HepG2 (cell line): ENCODE results near the gene CNTN5. TPM values are rescaled to one million over a fixed set of nuclear protein-coding genes. Genes with fewer than 3 reads are reported as not detected.

ENCODE experiments used
- ATAC-seq: fragments of 200-7000 bp; cut with Tn5 transposase; 3 replicates; pipeline ENCODE4 v1.9.1; 2020; ENCODE audit warnings: mild to moderate bottlenecking, moderate library complexity
- BruUV-seq: library from RNA; stranded (reverse); fragments of 400-500 nt; replicated peaks from 2 replicates; lab custom pipeline; 2021; lab: Mats Ljungman, UMichigan
- CTCF ChIA-PET: fragments of 300-600 bp; formaldehyde crosslinking; extraction: SDS; loops from one replicate; lab custom pipeline; 2021; ENCODE audit warnings: low total read pairs, inconsistent platforms, low intra/inter-chr PET ratio; lab: Yijun Ruan, JAX
- POLR2A ChIA-PET: fragments of 350-600 bp; sonication (Branson Sonifier 250); formaldehyde crosslinking; loops from one replicate; lab custom pipeline; 2020; ENCODE audit warnings: antibody characterized with exemption, inconsistent platforms; lab: Yijun Ruan, JAX
- DNase-seq: peaks from one replicate; pipeline ENCODE4 v3.0.0-alpha.2; 2015; ENCODE audit warnings: low spot score
- FAIRE-seq: peaks from 3 replicates; lab custom pipeline; 2011; peaks lifted over from hg19 to GRCh38; lab: Jason Lieb, UNC
- H2AFZ ChIP-seq: one replicate; pipeline ENCODE4 v1.6.1; 2011; ENCODE audit warnings: low read length, inconsistent platforms
- H3K27ac ChIP-seq: fragments of 300-600 bp; 3 replicates; pipeline ENCODE4 v1.8.0; 2011; ENCODE audit warnings: mixed run types, mild to moderate bottlenecking, mixed read lengths, low read length, inconsistent platforms; ENCODE audit not compliant: insufficient read depth; ENCODE audit errors: extremely low read length
- H3K27me3 ChIP-seq, 2 experiments: fragments of 200-600 bp in 1 of 2; 2 replicates in 1 of 2; 3 replicates in 1 of 2; pipeline versions ENCODE4 v1.6.0 to v1.8.0; 2011; ENCODE audit warnings: low read length in 2 of 2, mild to moderate bottlenecking in 2 of 2, moderate library complexity in 2 of 2, inconsistent platforms in 1 of 2; ENCODE audit not compliant: insufficient read depth in 2 of 2, control insufficient read depth in 1 of 2
- H3K36me3 ChIP-seq, 2 experiments: fragments of 200-600 bp in 1 of 2; replicated peaks in 1 of 2; 2 replicates in 1 of 2; 3 replicates in 1 of 2; pipeline versions ENCODE4 v1.5.1 to v1.8.0; 2011; ENCODE audit warnings: low read length in 2 of 2, inconsistent platforms in 1 of 2; ENCODE audit not compliant: insufficient read depth in 2 of 2, control insufficient read depth in 1 of 2
- H3K4me1 ChIP-seq: 2 replicates; pipeline ENCODE4 v1.5.1; 2012; ENCODE audit warnings: low read length, inconsistent platforms; ENCODE audit not compliant: insufficient read depth
- H3K4me2 ChIP-seq: 2 replicates; pipeline ENCODE4 v1.6.0; 2011; ENCODE audit warnings: low read depth, low read length, inconsistent platforms
- H3K4me3 ChIP-seq, 3 experiments: fragments of 200-600 bp in 1 of 3; sonication (generic), shearing (Covaris generic) in 1 of 3; replicated peaks in 1 of 3; 2 replicates each; pipeline ENCODE4 v1.5.1; 2011 to 2016; ENCODE audit warnings: low read length in 3 of 3, inconsistent platforms in 2 of 3, low read depth in 2 of 3, mild to moderate bottlenecking in 2 of 3, control low read depth in 1 of 3, mixed read lengths in 1 of 3; ENCODE audit not compliant: insufficient read depth in 1 of 3
- H3K79me2 ChIP-seq: one replicate; pipeline ENCODE4 v1.6.1; 2011; ENCODE audit warnings: low read length, inconsistent platforms; ENCODE audit not compliant: insufficient read depth
- H3K9ac ChIP-seq: 2 replicates; pipeline ENCODE4 v1.6.0; 2011; ENCODE audit warnings: mild to moderate bottlenecking, low read depth, low read length, inconsistent platforms; ENCODE audit not compliant: insufficient read depth
- H3K9me3 ChIP-seq: 2 replicates; pipeline ENCODE4 v1.5.1; 2012; ENCODE audit warnings: mild to moderate bottlenecking, low read length
- H4K20me1 ChIP-seq: 2 replicates; pipeline ENCODE4 v1.6.0; 2011; ENCODE audit warnings: inconsistent platforms, mild to moderate bottlenecking, low read length, moderate library complexity; ENCODE audit not compliant: insufficient read depth
- AGO2 ChIP-seq: fragments of 200-400 bp; formaldehyde crosslinking; optimal IDR thresholded peaks from 2 replicates; pipeline ENCODE3; 2017; ENCODE audit warnings: mild to moderate bottlenecking, low read depth, low read length, moderate library complexity
- GABPB1 ChIP-seq: IDR thresholded peaks from 2 replicates; pipeline ENCODE4 v1.6.1; 2016; ENCODE audit warnings: mild to moderate bottlenecking, missing genetic modification reagents, moderate library complexity, missing compliant biosample characterization
- IRX3 ChIP-seq: sonication (generic); formaldehyde crosslinking; IDR thresholded peaks from 2 replicates; pipeline ENCODE4 v1.8.1; 2023; ENCODE audit warnings: mild to moderate bottlenecking, low read depth, missing genetic modification reagents, borderline replicate concordance
- ISX ChIP-seq: sonication (generic); formaldehyde crosslinking; conservative IDR thresholded peaks from 2 replicates; pipeline ENCODE4 v1.5.0; 2020; ENCODE audit warnings: missing genetic modification reagents
- JARID2 ChIP-seq: sonication (generic); formaldehyde crosslinking; IDR thresholded peaks from 2 replicates; pipeline ENCODE4 v1.8.1; 2023; ENCODE audit warnings: missing genetic modification reagents, inconsistent platforms; ENCODE audit not compliant: insufficient replicate concordance
- KLF6 ChIP-seq: IDR thresholded peaks from 2 replicates; pipeline ENCODE4 v1.8.0; 2016; ENCODE audit warnings: missing biosample characterization, missing genetic modification reagents
- MAFK ChIP-seq, 2 experiments: IDR thresholded peaks in 1 of 2; conservative IDR thresholded peaks in 1 of 2; 2 replicates each; pipeline ENCODE4 v1.6.1; 2011; ENCODE audit warnings: improper control_type of control experiment in 2 of 2, low read length in 2 of 2
- MXD4 ChIP-seq: IDR thresholded peaks from 2 replicates; pipeline ENCODE4 v1.6.1; 2016; ENCODE audit warnings: mild to moderate bottlenecking, missing biosample characterization, missing genetic modification reagents
- RELA ChIP-seq: sonication (generic); formaldehyde crosslinking; IDR thresholded peaks from 2 replicates; pipeline ENCODE4 v1.4.0; 2020; ENCODE audit warnings: missing genetic modification reagents
- ZFP82 ChIP-seq: sonication (generic); formaldehyde crosslinking; IDR thresholded peaks from 2 replicates; pipeline ENCODE4 v1.5.1; 2020; ENCODE audit warnings: mild to moderate bottlenecking, missing genetic modification reagents, borderline replicate concordance
- ZNF234 ChIP-seq: sonication (generic); formaldehyde crosslinking; conservative IDR thresholded peaks from 2 replicates; pipeline ENCODE4 v1.5.1; 2020; ENCODE audit warnings: mild to moderate bottlenecking, missing genetic modification reagents
- ZNF383 ChIP-seq: sonication (generic); formaldehyde crosslinking; IDR thresholded peaks from 2 replicates; pipeline ENCODE4 v1.4.0; 2020; ENCODE audit warnings: missing genetic modification reagents, mild to moderate bottlenecking, borderline replicate concordance
- ZNF564 ChIP-seq: sonication (generic); formaldehyde crosslinking; IDR thresholded peaks from 2 replicates; pipeline ENCODE4 v1.8.1; 2023; ENCODE audit warnings: mild to moderate bottlenecking, missing genetic modification reagents
- ZZZ3 ChIP-seq: sonication (generic); formaldehyde crosslinking; IDR thresholded peaks from 2 replicates; pipeline ENCODE4 v1.4.0; 2020; ENCODE audit warnings: missing genetic modification reagents, mild to moderate bottlenecking, borderline replicate concordance
- whole genome bisulfite sequencing: methylation state at CpG from one replicate; pipeline ENCODE4 v1.1.6; 2017; ENCODE audit warnings: low lambda C conversion rate; 5-methylcytosine and 5-hydroxymethylcytosine counted together
- in situ Hi-C: cut with HindIII; loops from 2 replicates; pipeline ENCODE4 v1.10.0; 2017; ENCODE audit warnings: low pct_unique_long_range_greater_than_20kb; ENCODE audit not compliant: extremely low pct_ligation_motif_present
- intact Hi-C: fragments of 100-400 bp; cut with micrococcal nuclease; formaldehyde crosslinking; loops from one replicate; pipeline ENCODE4 v1.10.0; 2022; ENCODE audit not compliant: unreplicated experiment
- polyA plus RNA-seq, 8 experiments: library from polyadenylated mRNA; depleted of rRNA in 3 of 8; stranded (reverse) in 7 of 8; unstranded in 1 of 8; fragments of >200 nt; fragmentation: Illumina TruSeq in 4 of 8; extraction: Trizol in 4 of 8; gene quantifications; 2 replicates each; pipeline versions ENCODE4 v1.2.1 to v1.2.3, GENCODE V29; 2011 to 2016; ENCODE audit warnings: low read depth in 4 of 8, missing spikeins in 1 of 8, mixed read lengths in 1 of 8; ENCODE audit not compliant: insufficient read depth in 1 of 8
- total RNA-seq, 5 experiments: library from RNA; depleted of rRNA; stranded (reverse); fragments of >200 nt; fragmentation: Illumina TruSeq; extraction: Trizol; gene quantifications; 2 replicates each; pipeline ENCODE4 v1.2.3, GENCODE V29; 2016; ENCODE audit warnings: low read depth in 1 of 5
- TF ChIP-seq, protein P1 (sequence below): sonication (generic); formaldehyde crosslinking; IDR thresholded peaks from 2 replicates; pipeline ENCODE4 v1.4.0; 2020; ENCODE audit warnings: low read depth, mild to moderate bottlenecking, missing genetic modification reagents
- TF ChIP-seq, protein P2 (sequence below): sonication (generic); formaldehyde crosslinking; IDR thresholded peaks from 2 replicates; pipeline ENCODE4 v1.4.0; 2020; ENCODE audit warnings: missing genetic modification reagents, low read depth, mild to moderate bottlenecking, borderline replicate concordance
- TF ChIP-seq, protein P3 (sequence below): sonication (generic); formaldehyde crosslinking; IDR thresholded peaks from 2 replicates; pipeline ENCODE4 v1.5.1; 2020; ENCODE audit warnings: missing genetic modification reagents, mild to moderate bottlenecking, borderline replicate concordance
- TF ChIP-seq, protein P4 (sequence below), 2 experiments: sonication (generic) in 1 of 2; formaldehyde crosslinking in 1 of 2; IDR thresholded peaks; 2 replicates each; pipeline versions ENCODE4 v1.5.1 to v1.6.1; 2011 to 2020; ENCODE audit warnings: borderline replicate concordance in 1 of 2, low read depth in 1 of 2, low read length in 1 of 2, mild to moderate bottlenecking in 1 of 2, missing genetic modification reagents in 1 of 2, moderate library complexity in 1 of 2

CNTN5 gene
- total and polyA plus RNA-seq, 2 of the 13 experiments (the other 11 are each of a cell fraction or from before 2014, with no cell fraction given) = not detected

DNA sequence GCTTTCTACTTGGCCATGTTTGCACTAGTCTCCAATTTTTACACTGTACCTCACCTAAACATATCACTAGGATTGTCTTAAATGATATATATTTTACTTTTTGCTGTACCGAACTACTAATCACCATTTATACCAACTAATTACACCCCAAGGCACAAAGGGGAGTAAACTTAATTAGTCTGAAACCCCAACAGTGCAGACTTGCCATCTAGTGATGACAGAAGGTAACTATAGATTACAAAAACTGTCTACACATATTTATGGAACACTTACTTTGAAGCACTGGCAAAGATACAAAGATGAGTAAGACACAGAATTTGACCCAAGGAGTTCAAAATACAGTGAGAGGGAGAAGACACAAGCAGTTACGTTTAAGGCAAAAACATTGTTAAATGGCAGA, 139.7 kb downstream of the CNTN5 start (continued):
- TF ChIP-seq ISX (no peak), KLF6 (CRISPR knock-in tag) (no peak), AGO2 (no peak), ZNF383 (CRISPR knock-in tag) (no peak)
- TF ChIP-seq, protein P1, sequence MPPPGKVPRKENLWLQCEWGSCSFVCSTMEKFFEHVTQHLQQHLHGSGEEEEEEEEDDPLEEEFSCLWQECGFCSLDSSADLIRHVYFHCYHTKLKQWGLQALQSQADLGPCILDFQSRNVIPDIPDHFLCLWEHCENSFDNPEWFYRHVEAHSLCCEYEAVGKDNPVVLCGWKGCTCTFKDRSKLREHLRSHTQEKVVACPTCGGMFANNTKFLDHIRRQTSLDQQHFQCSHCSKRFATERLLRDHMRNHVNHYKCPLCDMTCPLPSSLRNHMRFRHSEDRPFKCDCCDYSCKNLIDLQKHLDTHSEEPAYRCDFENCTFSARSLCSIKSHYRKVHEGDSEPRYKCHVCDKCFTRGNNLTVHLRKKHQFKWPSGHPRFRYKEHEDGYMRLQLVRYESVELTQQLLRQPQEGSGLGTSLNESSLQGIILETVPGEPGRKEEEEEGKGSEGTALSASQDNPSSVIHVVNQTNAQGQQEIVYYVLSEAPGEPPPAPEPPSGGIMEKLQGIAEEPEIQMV (CRISPR knock-in tag) = no peak

DNA sequence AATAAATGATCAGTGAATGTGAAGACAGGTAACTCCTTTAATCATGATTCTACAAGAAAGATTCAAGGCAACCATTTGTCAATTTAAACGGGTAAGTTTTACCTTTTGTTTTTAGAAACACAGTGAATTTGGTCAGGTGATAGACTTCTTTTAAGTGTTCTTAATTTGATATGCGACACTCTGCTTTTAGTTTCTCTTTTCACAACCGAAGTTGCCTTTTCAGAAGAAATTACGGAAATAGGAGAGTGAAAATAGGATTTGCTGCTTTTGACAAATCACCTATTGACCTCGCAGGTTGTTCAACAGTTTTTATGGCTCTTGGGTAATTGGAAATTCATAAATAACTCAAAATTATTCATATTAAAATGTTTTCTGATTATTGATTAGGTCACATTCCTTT, 142.1 kb downstream of the CNTN5 start:
- in situ Hi-C loops = no loop called here
- intact Hi-C loops = no loop called here
- Histone ChIP-seq H3K4me3 (no peak overlapping the region), H2AFZ (no peak overlapping the region), H3K79me2 (no peaks in the 10 kb centered on the region), H3K36me3 (no peaks in the 10 kb centered on the region), H3K4me1 (no peaks in the 10 kb centered on the region), H4K20me1 (no peaks in the 10 kb centered on the region), H3K27me3 (no peaks in the 10 kb centered on the region; a peak in 1 of 5 replicates), H3K4me2 (no peak overlapping the region), H3K9me3 (no peaks in the 10 kb centered on the region), H3K9ac (no peak overlapping the region), H3K27ac (no peak overlapping the region)
- no peak for FAIRE-seq
- no peak for ATAC-seq
- no TSS peak for BruUV-seq
- POLR2A ChIA-PET = no interaction called here
- under 1% methylated on average over 5 of the region's 5 CpGs for WGBS
- no peak for DNase-seq
- CTCF ChIA-PET = no interaction called here
- TF ChIP-seq ZNF564 (CRISPR knock-in tag) = no peak
- TF ChIP-seq ZZZ3 (CRISPR knock-in tag) = no peak
- TF ChIP-seq ZNF234 (CRISPR knock-in tag) = no peak
- TF ChIP-seq, protein P2, sequence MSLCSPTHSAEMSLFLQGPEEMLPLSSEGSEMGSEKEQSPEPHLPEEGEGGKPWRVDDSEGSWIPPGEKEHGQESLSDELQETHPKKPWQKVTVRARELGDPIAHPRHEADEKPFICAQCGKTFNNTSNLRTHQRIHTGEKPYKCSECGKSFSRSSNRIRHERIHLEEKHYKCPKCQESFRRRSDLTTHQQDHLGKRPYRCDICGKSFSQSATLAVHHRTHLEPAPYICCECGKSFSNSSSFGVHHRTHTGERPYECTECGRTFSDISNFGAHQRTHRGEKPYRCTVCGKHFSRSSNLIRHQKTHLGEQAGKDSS = no peak
- TF ChIP-seq, protein P3, sequence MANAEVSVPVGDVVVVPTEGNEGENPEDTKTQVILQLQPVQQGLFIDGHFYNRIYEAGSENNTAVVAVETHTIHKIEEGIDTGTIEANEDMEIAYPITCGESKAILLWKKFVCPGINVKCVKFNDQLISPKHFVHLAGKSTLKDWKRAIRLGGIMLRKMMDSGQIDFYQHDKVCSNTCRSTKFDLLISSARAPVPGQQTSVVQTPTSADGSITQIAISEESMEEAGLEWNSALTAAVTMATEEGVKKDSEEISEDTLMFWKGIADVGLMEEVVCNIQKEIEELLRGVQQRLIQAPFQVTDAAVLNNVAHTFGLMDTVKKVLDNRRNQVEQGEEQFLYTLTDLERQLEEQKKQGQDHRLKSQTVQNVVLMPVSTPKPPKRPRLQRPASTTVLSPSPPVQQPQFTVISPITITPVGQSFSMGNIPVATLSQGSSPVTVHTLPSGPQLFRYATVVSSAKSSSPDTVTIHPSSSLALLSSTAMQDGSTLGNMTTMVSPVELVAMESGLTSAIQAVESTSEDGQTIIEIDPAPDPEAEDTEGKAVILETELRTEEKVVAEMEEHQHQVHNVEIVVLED (CRISPR knock-in tag) = no peak
- TF ChIP-seq ZFP82 (CRISPR knock-in tag) = no peak
- TF ChIP-seq JARID2 = no peak
- TF ChIP-seq, protein P4, sequence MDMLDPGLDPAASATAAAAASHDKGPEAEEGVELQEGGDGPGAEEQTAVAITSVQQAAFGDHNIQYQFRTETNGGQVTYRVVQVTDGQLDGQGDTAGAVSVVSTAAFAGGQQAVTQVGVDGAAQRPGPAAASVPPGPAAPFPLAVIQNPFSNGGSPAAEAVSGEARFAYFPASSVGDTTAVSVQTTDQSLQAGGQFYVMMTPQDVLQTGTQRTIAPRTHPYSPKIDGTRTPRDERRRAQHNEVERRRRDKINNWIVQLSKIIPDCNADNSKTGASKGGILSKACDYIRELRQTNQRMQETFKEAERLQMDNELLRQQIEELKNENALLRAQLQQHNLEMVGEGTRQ (IDR thresholded peaks at IDR 0.05; ENCODE audit: low read depth, low read length) = no peak
- TF ChIP-seq, protein P4 (CRISPR knock-in tag; IDR thresholded peaks at IDR 0.05; ENCODE audit: borderline replicate concordance) = no peak
- no peak for TF ChIP-seq GABPB1 (CRISPR knock-in tag)
- TF ChIP-seq MXD4 (CRISPR knock-in tag) = no peak
- no peak for TF ChIP-seq IRX3 (CRISPR knock-in tag)
- TF ChIP-seq RELA (CRISPR knock-in tag) = no peak
- TF ChIP-seq MAFK (conservative IDR thresholded peaks at IDR 0.05 in 1 of 2, IDR thresholded peaks at IDR 0.05 in 1 of 2; ENCODE audit: low read length in 2 of 2) = no peak
